ENCODE measurements around the gene PACSIN1. TPM values are rescaled to one million over a fixed set of nuclear protein-coding genes. Genes with fewer than 3 reads are reported as not detected.

Gene PACSIN1
- total RNA-seq, 1 experiment from 2014 or later, result 7.0 TPM

GRCh38 chr6:34543421-34543820 is 77.5 kb downstream of the PACSIN1 start:
- H3K56ac ChIP-seq (ENCODE audit: insufficient read length, low read depth, low read length), result no peak overlapping the region
- Mint-ChIP-seq H3K4me3 (no peak overlapping the region), H3K27ac (no peak overlapping the region), H3K4me1 (peaks cover 7 to 20% of the 10 kb centered on the region in 2 experiments; a peak in 3 of 4 replicates), H3K9me3 (no peaks in the 10 kb centered on the region), H3K36me3 (ENCODE audit: insufficient read depth in 1 of 3, low read depth in 3 of 3) (no peaks in the 10 kb centered on the region), H3K27me3 (ENCODE audit: low read depth) (no peaks in the 10 kb centered on the region; the same call in none of the 2 replicates)
- no peak overlapping the region for H3K18ac ChIP-seq (ENCODE audit: insufficient read length, low read depth, low read length)
- no CpG with 5 or more reads among the region's 5 CpGs for WGBS (ENCODE audit: extremely low coverage, insufficient read length, low lambda C conversion rate)
- no peak for TF ChIP-seq CTCF (conservative IDR thresholded peaks at IDR 0.05)
- H4K91ac ChIP-seq (ENCODE audit: insufficient read length, low read depth, low read length), result no peak overlapping the region
- H2AFZ ChIP-seq (ENCODE audit: low read length), result no peak overlapping the region
- H3K9me3 ChIP-seq (ENCODE audit: control insufficient read depth, low read depth, low read length), result no peaks in the 10 kb centered on the region
- no peak overlapping the region for H3K9ac ChIP-seq (ENCODE audit: extremely low read depth, insufficient read length, low read length)
- H2BK20ac ChIP-seq (ENCODE audit: low read depth, low read length, poor library complexity, severe bottlenecking), result no peak overlapping the region
- no peaks in the 10 kb centered on the region for H4K20me1 ChIP-seq (ENCODE audit: control insufficient read depth, insufficient read depth, insufficient read length)
- H3K23me2 ChIP-seq (ENCODE audit: insufficient read length, low read depth, low read length, poor library complexity, severe bottlenecking), result no peaks in the 10 kb centered on the region
- H3K14ac ChIP-seq (ENCODE audit: insufficient read depth, low read length), result no peak overlapping the region
- no peaks in the 10 kb centered on the region for H3K27me3 ChIP-seq (ENCODE audit: insufficient read depth, low read length)
- no peaks in the 10 kb centered on the region for H3K79me1 ChIP-seq (ENCODE audit: insufficient read depth, low read depth, low read length, poor library complexity, severe bottlenecking)
- no peak overlapping the region for H2BK120ac ChIP-seq (ENCODE audit: low read depth, low read length, poor library complexity, severe bottlenecking)
- H3K4me1 ChIP-seq (ENCODE audit: insufficient read depth, low read length), result no peaks in the 10 kb centered on the region
- H4K8ac ChIP-seq (replicated peaks; ENCODE audit: insufficient read length, low read depth, low read length), result no peak overlapping the region
- no peak overlapping the region for H4K5ac ChIP-seq (ENCODE audit: insufficient read length, low read depth, low read length)
- H3K4ac ChIP-seq (ENCODE audit: low read depth, low read length), result no peak overlapping the region
- H2BK12ac ChIP-seq (ENCODE audit: insufficient read length, low read depth, low read length), result no peak overlapping the region
- H3K23ac ChIP-seq (ENCODE audit: insufficient read length, low read depth, low read length), result no peak overlapping the region
- no peak overlapping the region for H3T11ph ChIP-seq (ENCODE audit: low read length)
- H3K4me2 ChIP-seq (ENCODE audit: insufficient read depth, insufficient read length, low read length), result no peak overlapping the region
- no peak overlapping the region for H2BK15ac ChIP-seq (ENCODE audit: low read depth, low read length)
- H3K79me2 ChIP-seq (ENCODE audit: insufficient read depth, low read length), result no peaks in the 10 kb centered on the region
- no peak for DNase-seq
- no peak overlapping the region for H3K27ac ChIP-seq (ENCODE audit: insufficient read length, low read depth, low read length)
- H2BK5ac ChIP-seq (ENCODE audit: insufficient read length, low read length), result no peak overlapping the region
- H2AK5ac ChIP-seq (ENCODE audit: insufficient read length, low read length), result no peak overlapping the region
